Nephron progenitor cell (in vitro differentiated cells): ENCODE results near the gene RHOBTB3.

Experiments
- DNase-seq: peaks from one replicate; pipeline ENCODE4 v3.0.0; 2021
- H3K27ac Mint-ChIP-seq: 2 replicates; pipeline ENCODE4 v1.8.0; 2021; ENCODE audit warnings: mild to moderate bottlenecking, moderate library complexity, mixed read lengths
- H3K27me3 Mint-ChIP-seq: 2 replicates; pipeline ENCODE4 v1.8.0; 2021; ENCODE audit warnings: mild to moderate bottlenecking, low read depth, mixed read lengths; ENCODE audit not compliant: poor library complexity
- H3K36me3 Mint-ChIP-seq: 2 replicates; pipeline ENCODE4 v1.8.0; 2021; ENCODE audit warnings: low read depth, mixed read lengths
- H3K4me1 Mint-ChIP-seq: 2 replicates; pipeline ENCODE4 v1.8.0; 2021; ENCODE audit warnings: mixed read lengths
- H3K4me3 Mint-ChIP-seq: 2 replicates; pipeline ENCODE4 v1.8.0; 2021; ENCODE audit warnings: mild to moderate bottlenecking, moderate library complexity, mixed read lengths
- H3K9me3 Mint-ChIP-seq: 2 replicates; pipeline ENCODE4 v1.8.0; 2021; ENCODE audit warnings: mild to moderate bottlenecking, moderate library complexity, mixed read lengths
- CTCF ChIP-seq: fragments of 200-600 bp; sonication (generic); IDR thresholded peaks from 2 replicates; pipeline ENCODE4 v1.5.0; 2021; ENCODE audit warnings: antibody characterized with exemption

The RHOBTB3 gene

GRCh38 chr5:95759005-95759404 lies 27.9 kb downstream of the RHOBTB3 start:
- peak overlapping the region; percentile 58 for H3K27ac Mint-ChIP-seq
- H3K9me3 Mint-ChIP-seq, result no peaks in the 10 kb centered on the region
- peaks cover 25% of the 10 kb centered on the region for H3K4me1 Mint-ChIP-seq
- TF ChIP-seq CTCF, result no peak
- peaks cover 56% of the 10 kb centered on the region for H3K36me3 Mint-ChIP-seq
- no peak overlapping the region for H3K4me3 Mint-ChIP-seq
- no peak for DNase-seq
- H3K27me3 Mint-ChIP-seq, result no peaks in the 10 kb centered on the region

- H3K9me3 Mint-ChIP-seq, result no peaks in the 10 kb centered on the region
- DNase-seq, result no peak
- H3K27me3 Mint-ChIP-seq, result no peaks in the 10 kb centered on the region
- H3K36me3 Mint-ChIP-seq, result peaks cover 56% of the 10 kb centered on the region
- no peak for TF ChIP-seq CTCF
- no peak overlapping the region for H3K4me3 Mint-ChIP-seq
- peaks cover 25% of the 10 kb centered on the region for H3K4me1 Mint-ChIP-seq
- no peak overlapping the region for H3K27ac Mint-ChIP-seq
Measured at GRCh38 chr5:95759634-95760033, 28.5 kb downstream of the RHOBTB3 start.

- no peaks in the 10 kb centered on the region for H3K27me3 Mint-ChIP-seq
- no peaks in the 10 kb centered on the region for H3K9me3 Mint-ChIP-seq
- TF ChIP-seq CTCF, result no peak
- H3K36me3 Mint-ChIP-seq, result peaks cover 61% of the 10 kb centered on the region
- H3K4me1 Mint-ChIP-seq, result peaks cover 30% of the 10 kb centered on the region
- no peak overlapping the region for H3K27ac Mint-ChIP-seq
- no peak for DNase-seq
- H3K4me3 Mint-ChIP-seq, result no peak overlapping the region
Measured at GRCh38 chr5:95760273-95761191, 29.4 kb downstream of the RHOBTB3 start.

GRCh38 chr5:95761771-95762651 lies 30.9 kb downstream of the RHOBTB3 start:
- H3K4me1 Mint-ChIP-seq, result peaks cover 30% of the 10 kb centered on the region
- no peak for TF ChIP-seq CTCF
- no peaks in the 10 kb centered on the region for H3K27me3 Mint-ChIP-seq
- H3K9me3 Mint-ChIP-seq, result no peaks in the 10 kb centered on the region
- H3K36me3 Mint-ChIP-seq, result peaks cover 66% of the 10 kb centered on the region
- H3K4me3 Mint-ChIP-seq, result no peak overlapping the region
- no peak overlapping the region for H3K27ac Mint-ChIP-seq
- DNase-seq, result no peak

GRCh38 chr5:95762652-95763041 lies 31.5 kb downstream of the RHOBTB3 start:
- no peak for TF ChIP-seq CTCF
- Mint-ChIP-seq H3K9me3 (no peaks in the 10 kb centered on the region), H3K36me3 (peaks cover 60% of the 10 kb centered on the region), H3K27me3 (no peaks in the 10 kb centered on the region), H3K4me1 (peaks cover 30% of the 10 kb centered on the region), H3K4me3 (no peak overlapping the region), H3K27ac (no peak overlapping the region)
- DNase-seq, result no peak
